ENCODE results near the gene KRTAP5-7.

Gene KRTAP5-7

GRCh38 chr11:71482216-71482615, 44.9 kb upstream of the KRTAP5-7 start:
- no peak overlapping the region for H3K27ac ChIP-seq (ENCODE audit: poor library complexity, severe bottlenecking)
- no peaks in the 10 kb centered on the region for H3K9me3 ChIP-seq (ENCODE audit: severe bottlenecking)
- no peak for TF ChIP-seq CTCF (IDR thresholded peaks at IDR 0.05; ENCODE audit: poor library complexity, severe bottlenecking)
- ATAC-seq (ENCODE audit: low read depth) (no peak), DNase-seq (ENCODE audit: low spot score) (no peak)
- peaks cover 9% of the 10 kb centered on the region; the same call in 1 of the 2 replicates for H3K36me3 ChIP-seq (ENCODE audit: low read depth)
- H3K4me3 ChIP-seq (ENCODE audit: severe bottlenecking) = no peak overlapping the region
- H3K27me3 ChIP-seq (ENCODE audit: insufficient read depth, poor library complexity, severe bottlenecking) = no peaks in the 10 kb centered on the region
- no peaks in the 10 kb centered on the region for H3K4me1 ChIP-seq (ENCODE audit: insufficient read depth, poor library complexity, severe bottlenecking)

- TF ChIP-seq CTCF (IDR thresholded peaks at IDR 0.05; ENCODE audit: poor library complexity, severe bottlenecking) = no peak
- peaks cover 9% of the 10 kb centered on the region; the same call in 1 of the 2 replicates for H3K36me3 ChIP-seq (ENCODE audit: low read depth)
Observed at GRCh38 chr11:71482746-71483364, 44.2 kb upstream of the KRTAP5-7 start.

GRCh38 chr11:71483692-71484091, 43.4 kb upstream of the KRTAP5-7 start:
- no peak for TF ChIP-seq CTCF (IDR thresholded peaks at IDR 0.05; ENCODE audit: poor library complexity, severe bottlenecking)
- ATAC-seq (ENCODE audit: low read depth) = no peak
- H3K9me3 ChIP-seq (ENCODE audit: severe bottlenecking) = no peaks in the 10 kb centered on the region
- peak; percentile 13 for DNase-seq (ENCODE audit: low spot score)
- no peak overlapping the region for H3K27ac ChIP-seq (ENCODE audit: poor library complexity, severe bottlenecking)
- H3K4me1 ChIP-seq (ENCODE audit: insufficient read depth, poor library complexity, severe bottlenecking) = no peaks in the 10 kb centered on the region
- no peak overlapping the region for H3K4me3 ChIP-seq (ENCODE audit: severe bottlenecking)
- no peaks in the 10 kb centered on the region for H3K27me3 ChIP-seq (ENCODE audit: insufficient read depth, poor library complexity, severe bottlenecking)
- H3K36me3 ChIP-seq (ENCODE audit: low read depth) = peaks cover 9% of the 10 kb centered on the region; the same call in 1 of the 2 replicates

More at GRCh38 chr11:71482746-71483364, 44.2 kb upstream of the KRTAP5-7 start:
- ATAC-seq (ENCODE audit: low read depth) (no peak), DNase-seq (ENCODE audit: low spot score) (no peak)
- Histone ChIP-seq H3K9me3 (ENCODE audit: severe bottlenecking) (no peaks in the 10 kb centered on the region), H3K27me3 (ENCODE audit: insufficient read depth, poor library complexity, severe bottlenecking) (no peaks in the 10 kb centered on the region), H3K4me1 (ENCODE audit: insufficient read depth, poor library complexity, severe bottlenecking) (no peaks in the 10 kb centered on the region), H3K4me3 (ENCODE audit: severe bottlenecking) (no peak overlapping the region), H3K27ac (ENCODE audit: poor library complexity, severe bottlenecking) (no peak overlapping the region)

GRCh38 chr11:71484248-71485062, 42.6 kb upstream of the KRTAP5-7 start:
- Histone ChIP-seq H3K36me3 (ENCODE audit: low read depth) (peaks cover 9% of the 10 kb centered on the region; the same call in 1 of the 2 replicates), H3K4me3 (ENCODE audit: severe bottlenecking) (no peak overlapping the region), H3K27ac (ENCODE audit: poor library complexity, severe bottlenecking) (no peak overlapping the region), H3K27me3 (ENCODE audit: insufficient read depth, poor library complexity, severe bottlenecking) (no peaks in the 10 kb centered on the region), H3K9me3 (ENCODE audit: severe bottlenecking) (no peaks in the 10 kb centered on the region), H3K4me1 (ENCODE audit: insufficient read depth, poor library complexity, severe bottlenecking) (no peaks in the 10 kb centered on the region)
- TF ChIP-seq CTCF (IDR thresholded peaks at IDR 0.05; ENCODE audit: poor library complexity, severe bottlenecking) = no peak
- DNase-seq (ENCODE audit: low spot score) (peak; percentile 34), ATAC-seq (ENCODE audit: low read depth) (no peak)

- H3K4me1 ChIP-seq (ENCODE audit: insufficient read depth, poor library complexity, severe bottlenecking) = no peaks in the 10 kb centered on the region
- H3K9me3 ChIP-seq (ENCODE audit: severe bottlenecking) = no peaks in the 10 kb centered on the region
- H3K4me3 ChIP-seq (ENCODE audit: severe bottlenecking) = no peak overlapping the region
- no peaks in the 10 kb centered on the region for H3K27me3 ChIP-seq (ENCODE audit: insufficient read depth, poor library complexity, severe bottlenecking)
- no peak overlapping the region for H3K27ac ChIP-seq (ENCODE audit: poor library complexity, severe bottlenecking)
- no peak for TF ChIP-seq CTCF (IDR thresholded peaks at IDR 0.05; ENCODE audit: poor library complexity, severe bottlenecking)
- DNase-seq (ENCODE audit: low spot score) (peak; percentile 28), ATAC-seq (ENCODE audit: low read depth) (no peak)
- H3K36me3 ChIP-seq (ENCODE audit: low read depth) = peaks cover 9% of the 10 kb centered on the region; the same call in 1 of the 2 replicates
Observed at GRCh38 chr11:71485063-71485399, 42.0 kb upstream of the KRTAP5-7 start.

All from RWPE2 (cell line).